ENCODE data around the gene NR1I2.

The NR1I2 gene

DNA sequence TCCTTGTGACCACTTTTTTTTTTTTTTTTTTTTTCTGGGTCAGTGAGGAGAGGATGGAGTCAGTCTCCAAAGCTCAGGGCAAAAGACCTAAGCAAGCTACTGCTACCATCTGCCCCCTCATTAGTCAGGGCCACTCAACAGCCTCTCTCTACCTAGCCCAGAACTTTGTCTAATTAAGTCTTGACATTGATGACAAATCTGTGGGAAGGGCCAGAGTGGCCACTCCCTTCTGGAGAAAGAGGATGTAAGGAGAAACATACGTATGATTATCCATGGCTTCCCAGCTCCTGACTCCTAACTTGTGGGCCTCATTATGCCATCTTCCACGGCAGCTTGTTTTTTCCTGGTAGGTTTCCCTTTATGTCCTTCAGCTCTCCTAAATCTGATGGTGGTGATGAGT is 37.9 kb downstream of the NR1I2 start:
- no peak for DNase-seq (ENCODE audit: low spot score)

DNA sequence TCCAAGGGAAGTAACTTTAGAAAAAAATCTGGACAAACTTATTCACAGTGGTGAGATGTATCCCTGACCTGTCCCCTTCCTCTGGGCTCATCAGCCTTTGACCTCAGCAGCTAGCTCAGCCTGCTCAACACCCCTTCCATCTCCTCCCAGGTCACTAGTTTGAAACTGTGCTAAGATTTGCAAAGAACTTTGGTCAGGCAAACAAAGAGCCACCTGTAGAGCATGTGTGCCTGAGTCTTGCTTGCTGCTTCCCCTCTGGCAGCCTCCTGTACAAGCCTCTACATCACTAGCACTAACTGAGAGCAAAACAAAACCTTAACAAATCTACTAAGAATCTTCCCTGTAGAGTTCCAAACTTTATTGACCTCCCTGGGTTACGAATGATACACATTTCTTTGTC is 43.9 kb downstream of the NR1I2 start:
- DNase-seq (ENCODE audit: low spot score) = no peak

DNA sequence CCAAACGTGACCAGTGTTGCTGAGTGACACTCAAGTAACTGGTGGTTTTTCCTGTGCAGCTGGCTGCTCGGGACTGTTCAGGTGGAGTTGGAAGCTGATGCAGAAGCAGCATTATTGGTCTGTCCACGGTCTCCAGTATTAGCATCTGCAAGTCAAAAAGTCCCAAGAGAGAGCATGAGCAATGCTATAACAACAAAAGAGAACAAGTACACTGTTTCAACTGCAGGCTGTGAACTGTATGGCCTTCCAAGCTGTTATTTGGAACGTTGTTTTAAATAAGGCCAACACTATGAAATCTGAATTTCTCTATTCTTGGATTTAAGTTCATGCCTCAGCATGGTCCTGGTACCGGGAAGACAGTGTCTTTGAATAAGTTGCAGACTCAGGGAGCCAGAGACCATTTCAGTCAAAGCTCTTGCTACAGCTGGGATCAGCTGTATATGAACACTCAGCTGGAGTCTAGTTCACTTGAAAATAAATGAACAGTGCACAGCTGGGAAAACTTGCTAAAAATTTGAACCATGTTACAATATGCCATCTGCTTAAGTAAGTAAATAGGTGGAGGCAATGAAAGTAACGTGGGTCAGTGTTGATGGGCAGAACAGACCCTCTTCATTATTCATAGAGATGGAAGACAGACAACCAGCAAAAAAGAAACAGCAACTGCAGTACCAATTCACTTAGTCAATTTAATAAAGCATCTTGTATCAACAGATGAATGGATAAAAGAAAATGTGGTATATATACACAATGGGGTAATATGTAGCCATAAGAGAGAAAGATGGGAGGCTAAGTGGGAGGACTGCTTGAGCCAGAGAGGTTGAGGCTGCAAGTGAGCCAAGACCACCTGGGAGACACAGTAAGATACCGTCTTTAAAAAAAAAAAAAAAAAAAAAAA is 45.1 kb downstream of the NR1I2 start:
- DNase-seq (ENCODE audit: low spot score) = no peak

DNA sequence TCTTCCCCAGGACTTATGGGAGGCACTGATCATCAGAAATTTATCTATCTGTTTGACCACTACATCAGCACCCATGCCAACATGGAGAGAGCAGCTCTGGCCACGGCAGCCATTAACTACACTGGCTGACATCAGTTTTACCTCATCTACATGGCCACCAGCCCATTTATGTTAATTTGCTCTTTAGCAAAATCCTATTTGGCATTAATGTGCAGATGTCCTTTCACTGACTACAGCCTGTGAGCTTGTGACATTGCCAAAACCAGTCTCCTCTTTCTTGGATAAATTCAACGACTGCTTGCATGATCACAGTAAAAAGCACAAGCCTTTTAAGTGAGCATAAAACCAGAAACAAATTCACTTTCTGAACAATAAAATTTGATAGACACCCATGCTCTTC is 47.5 kb downstream of the NR1I2 start:
- no peak for DNase-seq (ENCODE audit: low spot score)

- no peak for DNase-seq (ENCODE audit: low spot score)
Observed at GRCh38 chr3:119831022-119831421, 49.1 kb downstream of the NR1I2 start.

DNA sequence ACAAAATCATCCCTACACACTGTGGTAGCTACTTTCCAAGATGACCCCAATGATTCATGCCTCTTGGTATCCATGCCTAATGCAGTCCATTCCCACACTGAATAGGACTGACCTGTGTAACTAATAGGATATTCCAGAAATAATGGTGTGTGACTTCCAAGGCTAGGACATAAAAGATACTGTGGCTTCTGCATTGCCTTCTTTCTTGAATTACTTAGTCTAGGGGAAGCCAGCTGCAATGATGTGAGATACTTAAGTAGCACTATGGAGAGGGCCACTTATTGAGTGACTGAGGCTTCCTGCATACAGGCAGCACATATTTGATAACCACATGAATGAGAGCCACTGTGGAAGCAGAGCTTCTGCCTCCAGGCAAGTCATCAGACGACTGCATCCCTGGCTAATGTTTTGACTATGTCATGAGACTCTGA is 50.1 kb downstream of the NR1I2 start:
- no peak for DNase-seq (ENCODE audit: low spot score)

GRCh38 chr3:119834754-119835370 is 53.0 kb downstream of the NR1I2 start:
- DNase-seq (ENCODE audit: low spot score) = no peak

- DNase-seq (ENCODE audit: low spot score) = no peak
Observed at GRCh38 chr3:119835556-119835955, 53.7 kb downstream of the NR1I2 start.

- DNase-seq (ENCODE audit: low spot score) = no peak
Observed at GRCh38 chr3:119841808-119842471, 60.0 kb downstream of the NR1I2 start.

GRCh38 chr3:119849126-119849525 is 67.2 kb downstream of the NR1I2 start:
- no peak for DNase-seq (ENCODE audit: low spot score)

- no peak for DNase-seq (ENCODE audit: low spot score)
Observed at GRCh38 chr3:119856695-119857094, 74.8 kb downstream of the NR1I2 start.

DNA sequence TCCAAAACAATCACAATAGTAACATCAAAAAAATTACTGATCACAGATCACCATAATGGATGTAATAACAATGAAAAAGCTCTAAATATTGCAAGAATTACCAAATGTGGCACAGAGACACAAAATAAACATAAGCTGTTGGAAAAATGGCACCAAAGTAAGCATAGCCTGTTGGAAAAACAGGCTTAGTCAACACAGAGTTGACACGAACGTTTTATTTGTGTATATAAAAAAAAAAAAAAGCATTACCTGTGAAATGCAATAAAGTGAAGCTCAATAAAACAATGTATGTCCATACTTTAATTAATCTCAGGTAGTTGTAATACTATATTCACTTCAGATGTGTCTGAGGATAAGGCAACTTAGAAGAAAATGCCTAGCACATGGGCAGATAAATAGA is 77.1 kb downstream of the NR1I2 start:
- no peak for DNase-seq (ENCODE audit: low spot score)

DNA sequence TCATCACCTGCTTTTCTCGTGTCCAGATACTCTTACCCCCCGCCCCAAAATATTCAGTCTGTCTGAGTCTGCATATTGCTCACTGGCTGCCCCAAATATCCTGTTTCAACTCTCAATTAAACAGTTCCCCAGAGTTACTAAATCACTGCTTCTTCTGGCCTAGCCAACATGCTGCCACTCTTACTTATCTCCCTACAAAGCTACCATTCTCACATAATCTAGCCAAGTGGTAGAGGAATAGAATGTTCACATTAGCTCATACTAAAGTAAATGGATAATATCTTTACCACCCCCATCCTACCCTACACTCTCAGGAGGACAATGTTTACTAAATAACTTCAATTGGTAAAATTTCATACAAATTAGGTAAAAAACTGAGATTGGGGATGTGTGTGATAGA is 77.8 kb downstream of the NR1I2 start:
- no peak for DNase-seq (ENCODE audit: low spot score)

- no peak for DNase-seq (ENCODE audit: low spot score)
Observed at GRCh38 chr3:119861681-119862080, 79.8 kb downstream of the NR1I2 start.

GRCh38 chr3:119862616-119863015 is 80.7 kb downstream of the NR1I2 start:
- DNase-seq (ENCODE audit: low spot score) = no peak

DNA sequence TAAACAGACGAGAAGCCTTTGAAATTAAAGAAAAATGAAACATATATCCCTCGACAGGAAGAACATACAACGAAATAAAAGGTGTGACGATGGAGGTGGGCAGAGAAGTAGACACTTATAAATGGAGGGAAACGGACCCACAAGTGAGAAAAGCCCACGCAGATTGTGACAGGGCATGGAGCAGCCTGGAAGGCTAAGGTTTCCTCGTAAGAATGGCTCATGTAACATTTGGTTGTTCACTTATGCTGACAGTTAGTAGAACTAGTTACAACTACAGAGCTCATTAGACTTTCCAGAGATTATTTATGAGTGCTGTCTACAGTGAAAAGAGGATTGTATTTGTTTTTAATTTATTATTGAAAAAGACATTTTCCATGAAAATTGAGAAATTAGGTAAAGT is 82.6 kb downstream of the NR1I2 start:
- DNase-seq (ENCODE audit: low spot score) = no peak
